NB4 (cell line): Measurements from ENCODE around the gene TMEM120B.

Experiments used
- DNase-seq: peaks from one replicate; pipeline ENCODE4 v3.0.0; 2010; ENCODE audit warnings: low read depth
- H3K4me3 ChIP-seq: one replicate; pipeline ENCODE4 v1.5.1; 2011; ENCODE audit warnings: mild to moderate bottlenecking, low read depth, low read length, moderate library complexity
- CTCF ChIP-seq: IDR thresholded peaks from one replicate; pipeline ENCODE4 v1.5.1; 2012; ENCODE audit warnings: low read depth, low read length
- MAX ChIP-seq: IDR thresholded peaks from 2 replicates; pipeline ENCODE4 v1.6.1; 2011; ENCODE audit warnings: low read depth, low read length
- MYC ChIP-seq: IDR thresholded peaks from 2 replicates; pipeline ENCODE4 v1.6.1; 2011; ENCODE audit warnings: low read depth, low read length
- POLR2A ChIP-seq: IDR thresholded peaks from 2 replicates; pipeline ENCODE4 v1.6.1; 2011; ENCODE audit warnings: mild to moderate bottlenecking; ENCODE audit not compliant: insufficient read length; ENCODE audit errors: extremely low read depth

Gene TMEM120B

GRCh38 chr12:121817648-121818043 lies 105.1 kb downstream of the TMEM120B start:
- H3K4me3 ChIP-seq, result no peak overlapping the region
- DNase-seq, result no peak
- TF ChIP-seq MYC, result no peak
- no peak for TF ChIP-seq POLR2A
- no peak for TF ChIP-seq MAX
- no peak for TF ChIP-seq CTCF

- H3K4me3 ChIP-seq, result no peak overlapping the region
- TF ChIP-seq MAX (no peak), MYC (no peak), POLR2A (no peak), CTCF (no peak)
- no peak for DNase-seq
These were observed 106.8 kb downstream of the TMEM120B start for GRCh38 chr12:121819212-121819949.

GRCh38 chr12:121820056-121820455 lies 107.5 kb downstream of the TMEM120B start:
- no peak overlapping the region for H3K4me3 ChIP-seq
- no peak for DNase-seq
- TF ChIP-seq MAX (no peak), CTCF (no peak), MYC (no peak), POLR2A (no peak)

- DNase-seq, result no peak
- no peak for TF ChIP-seq POLR2A
- no peak for TF ChIP-seq MYC
- TF ChIP-seq MAX, result no peak
- no peak for TF ChIP-seq CTCF
- no peak overlapping the region for H3K4me3 ChIP-seq
These were observed 110.0 kb downstream of the TMEM120B start for GRCh38 chr12:121822393-121823100.

GRCh38 chr12:121823101-121823726 lies 110.7 kb downstream of the TMEM120B start:
- no peak for DNase-seq
- H3K4me3 ChIP-seq, result no peak overlapping the region
- TF ChIP-seq MAX, result no peak
- TF ChIP-seq MYC, result no peak
- TF ChIP-seq POLR2A, result no peak
- no peak for TF ChIP-seq CTCF
